Retinal pigment epithelial cell (primary cell): ENCODE results near the gene ACTMAP.

ENCODE experiments used
- DNase-seq: peaks from one replicate; pipeline ENCODE4 v3.0.0-alpha.2; 2010; ENCODE audit warnings: low read depth
- H3K4me3 ChIP-seq: 2 replicates; pipeline ENCODE4 v1.5.1; 2011; ENCODE audit warnings: mild to moderate bottlenecking, low read length, control low read depth, moderate library complexity
- CTCF ChIP-seq: conservative IDR thresholded peaks from 2 replicates; pipeline ENCODE4 v1.5.1; 2011; ENCODE audit warnings: low read depth, low read length, control low read depth, inconsistent platforms

The ACTMAP gene, protein sequence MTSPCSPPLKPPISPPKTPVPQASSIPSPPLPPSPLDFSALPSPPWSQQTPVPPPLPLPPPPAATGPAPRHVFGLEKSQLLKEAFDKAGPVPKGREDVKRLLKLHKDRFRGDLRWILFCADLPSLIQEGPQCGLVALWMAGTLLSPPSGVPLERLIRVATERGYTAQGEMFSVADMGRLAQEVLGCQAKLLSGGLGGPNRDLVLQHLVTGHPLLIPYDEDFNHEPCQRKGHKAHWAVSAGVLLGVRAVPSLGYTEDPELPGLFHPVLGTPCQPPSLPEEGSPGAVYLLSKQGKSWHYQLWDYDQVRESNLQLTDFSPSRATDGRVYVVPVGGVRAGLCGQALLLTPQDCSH

DNA sequence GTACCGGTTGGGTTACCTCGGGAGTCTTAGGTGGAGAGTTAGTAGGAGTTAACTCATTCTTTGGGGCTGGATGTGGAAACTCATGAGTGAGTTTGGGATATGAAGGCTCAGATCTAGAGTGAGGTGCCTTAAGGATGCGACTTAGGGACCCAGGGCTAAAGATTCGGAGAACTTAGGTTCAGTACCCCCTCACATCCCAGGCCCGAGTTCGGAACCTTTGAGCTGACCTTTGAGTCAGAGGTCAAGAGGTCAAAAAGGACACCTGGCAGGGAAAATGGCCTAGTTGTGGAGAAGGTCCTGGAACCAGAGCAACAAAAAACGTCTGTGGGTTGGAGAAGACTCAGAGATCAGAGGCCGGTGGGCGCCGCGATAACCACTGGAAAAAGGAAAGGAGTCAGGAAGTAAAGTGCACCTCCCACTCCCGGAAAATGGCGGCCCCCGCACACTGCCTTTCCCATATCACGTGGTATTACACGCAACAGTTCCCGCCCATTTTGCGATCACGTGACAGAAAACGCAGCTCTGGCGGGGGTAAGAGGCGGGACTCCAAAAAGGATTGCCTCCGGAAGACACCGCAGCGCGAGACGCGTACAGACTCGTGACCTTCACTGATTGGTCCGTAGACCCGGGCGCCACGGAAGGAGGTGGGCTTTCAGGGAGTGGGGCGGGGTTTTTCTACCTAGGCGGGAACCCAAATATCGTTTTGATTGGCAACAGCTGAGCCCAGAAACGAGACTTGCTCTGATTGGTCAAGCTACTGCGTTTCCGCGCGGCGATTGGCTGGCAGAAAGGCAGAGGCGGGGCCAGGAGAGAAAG lies at the start of gene ACTMAP:
Gene ACTMAP, minus strand, starts transcription at position 420 of the 816 bp plus-strand sequence. CDS start 674 bp downstream, outside the sequence.
- peak within 1 kb of the TSS; percentile 92 for H3K4me3 ChIP-seq
- TF ChIP-seq CTCF = no peak
- DNase-seq = peak; percentile 100

DNA sequence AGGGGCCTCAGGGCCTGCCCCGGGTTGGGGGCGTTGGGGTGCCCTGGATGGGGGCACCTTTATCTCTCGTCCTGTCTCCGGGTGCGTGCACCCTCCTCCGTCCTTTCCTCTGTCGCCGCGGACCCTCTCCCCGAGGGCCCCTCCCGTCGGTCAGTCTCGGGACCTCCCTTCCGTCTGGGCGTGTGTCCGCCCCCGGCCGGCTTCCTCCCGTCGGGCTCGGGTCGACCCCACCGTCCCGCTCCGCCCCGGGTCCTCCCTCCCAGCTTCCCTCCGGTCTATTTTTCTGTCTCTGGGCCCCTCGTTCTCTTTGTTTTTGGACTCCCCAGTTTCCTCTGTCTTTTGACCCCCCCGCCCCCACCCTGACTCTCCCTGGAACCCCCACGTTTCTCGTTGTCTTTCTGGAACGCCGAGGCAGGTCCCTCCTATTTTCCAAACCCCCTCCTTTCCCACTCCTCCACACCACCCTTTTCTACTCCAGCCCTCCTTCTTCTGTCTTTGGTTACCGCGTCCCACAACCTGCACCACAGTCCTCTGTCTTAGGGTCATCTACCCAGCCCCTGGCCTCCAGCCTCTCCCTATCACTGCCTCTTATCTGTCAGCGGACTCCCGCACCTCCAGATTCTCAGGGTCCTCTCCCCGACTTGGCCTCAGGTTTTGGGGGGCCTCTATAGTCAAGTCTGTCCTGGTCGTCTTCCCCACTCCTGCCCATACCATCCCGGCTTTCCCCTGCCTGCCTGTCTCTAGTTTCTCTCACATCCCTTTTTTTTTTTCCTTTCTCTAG lies 49.5 kb upstream of the ACTMAP start:
- peak overlapping the region; percentile 86 for H3K4me3 ChIP-seq
- no peak for TF ChIP-seq CTCF
- no peak for DNase-seq

DNA sequence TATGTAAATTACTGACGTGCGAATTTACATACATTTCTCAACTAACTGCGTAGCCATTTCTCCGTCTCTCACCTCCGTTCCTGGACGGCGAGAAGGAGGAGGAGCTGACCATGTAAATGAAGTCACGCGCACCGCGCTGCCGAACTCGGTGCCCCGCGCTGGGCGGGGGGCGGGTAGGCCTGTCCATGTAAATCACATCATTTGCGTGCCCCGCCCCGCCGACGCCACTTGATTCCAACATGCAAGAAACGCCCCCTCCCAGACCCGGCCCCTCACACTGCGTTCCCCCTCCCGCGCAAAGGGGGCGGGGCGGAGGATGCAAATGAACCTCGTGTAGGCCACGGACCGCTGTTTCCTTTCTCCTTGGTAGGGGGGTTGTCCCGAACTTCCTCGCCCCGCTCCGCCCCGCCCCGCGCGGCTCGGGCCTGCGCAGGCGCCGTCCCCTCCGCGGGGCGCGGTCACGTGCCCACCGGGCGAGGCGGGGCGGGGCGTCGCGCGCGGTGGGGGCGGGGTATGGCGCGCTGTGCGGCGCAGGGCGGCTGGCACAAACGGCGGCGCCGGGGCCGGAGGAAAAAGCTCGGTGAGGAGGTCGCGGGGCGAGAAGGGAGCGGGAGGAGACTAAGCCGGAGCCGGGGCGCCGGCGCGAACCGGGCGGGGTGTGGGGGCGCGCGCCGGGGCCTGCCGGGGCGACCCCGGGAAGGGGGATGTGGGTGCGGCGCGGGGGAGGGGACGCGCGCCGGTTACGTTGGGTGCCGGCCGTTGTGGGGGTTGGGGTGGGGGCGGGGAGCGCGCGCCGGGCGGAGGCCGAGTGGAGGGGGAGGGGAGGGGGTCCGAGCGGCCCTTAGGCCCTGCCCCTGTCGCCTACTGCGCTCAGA lies 48.6 kb upstream of the ACTMAP start, which contains the start of gene EGLN2:
Gene EGLN2, plus strand, starts transcription at position 509 of the 875 bp plus-strand sequence. CDS start 1,382 bp downstream, outside the sequence.
- peak within 1 kb of the TSS; percentile 86 for H3K4me3 ChIP-seq
- TF ChIP-seq CTCF = no peak
- peak; percentile 99 for DNase-seq

DNA sequence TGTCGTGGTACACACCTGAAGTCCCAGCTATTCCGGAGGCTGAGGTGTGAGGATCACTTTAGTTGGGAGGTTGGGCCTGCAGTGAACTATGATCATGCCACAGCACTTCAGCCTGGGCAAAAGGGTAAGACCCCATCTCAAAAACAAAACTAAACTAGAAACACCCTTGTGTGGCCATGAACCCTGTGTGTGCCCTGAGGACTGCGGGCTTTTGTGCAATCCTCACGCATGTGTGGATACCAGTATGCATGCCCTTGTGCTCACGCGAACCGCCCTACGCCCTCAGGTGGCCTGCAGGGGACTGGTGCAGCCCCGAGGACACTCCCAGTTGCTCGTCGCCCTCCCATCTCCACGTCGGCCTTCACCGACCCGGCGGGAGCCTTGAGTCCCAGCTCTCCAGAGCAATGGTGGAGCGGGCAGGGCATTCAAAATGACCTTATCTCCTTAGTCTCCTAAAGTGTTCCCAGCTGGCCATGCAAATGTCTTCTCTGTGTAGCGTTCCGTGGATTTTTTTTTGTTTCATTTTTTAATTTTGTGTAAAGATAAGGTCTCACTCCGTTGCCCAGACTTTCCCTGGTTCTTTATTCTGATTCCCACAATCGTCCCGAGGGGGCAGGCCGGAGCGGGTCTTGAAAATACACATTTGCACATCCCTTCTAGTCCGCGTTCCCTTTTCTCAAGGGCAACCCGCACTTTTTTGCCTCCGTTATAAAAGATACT lies 47.8 kb upstream of the ACTMAP start:
- H3K4me3 ChIP-seq = peak overlapping the region; percentile 69
- DNase-seq = no peak
- peak; percentile 49 for TF ChIP-seq CTCF

DNA sequence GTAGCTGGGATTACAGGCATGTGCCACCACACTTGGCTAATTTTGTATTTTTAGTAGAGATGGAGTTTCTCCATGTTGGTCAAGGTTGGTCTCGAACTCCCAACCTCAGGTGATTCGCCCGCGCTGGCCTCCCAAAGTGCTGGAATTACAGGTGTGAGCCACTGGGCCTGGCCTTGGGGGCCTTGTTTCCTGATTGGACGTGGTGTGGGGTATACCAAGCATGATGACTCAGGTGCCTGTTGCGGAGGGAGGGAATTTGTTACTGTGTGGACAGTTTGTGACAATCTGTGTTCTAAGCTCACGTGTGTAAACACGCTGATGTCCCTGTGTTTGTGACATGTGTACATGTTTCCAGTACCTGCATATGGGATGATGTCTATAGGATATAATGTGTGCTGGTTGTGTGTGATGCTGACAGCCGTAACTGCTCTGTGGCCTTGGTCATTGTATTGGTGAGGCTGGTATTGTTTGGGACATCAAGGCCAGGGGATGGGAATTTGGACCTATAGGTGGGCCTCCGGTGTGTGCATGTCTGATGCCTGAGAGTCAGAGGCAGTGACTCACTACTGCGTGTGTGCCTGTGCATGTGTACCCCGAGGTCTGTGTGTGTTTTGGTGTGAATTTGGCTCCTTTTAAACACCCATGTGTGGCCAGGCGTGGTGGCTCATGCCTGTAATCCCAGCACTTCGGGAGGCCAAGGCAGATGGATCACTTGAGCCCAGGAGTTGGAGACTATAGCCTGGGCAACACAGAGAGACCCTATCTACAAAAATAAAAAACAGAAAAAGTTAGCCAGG lies 47.1 kb upstream of the ACTMAP start:
- no peak overlapping the region for H3K4me3 ChIP-seq
- no peak for TF ChIP-seq CTCF
- no peak for DNase-seq
